ENCODE data around the gene WHRN.

Gene WHRN

DNA sequence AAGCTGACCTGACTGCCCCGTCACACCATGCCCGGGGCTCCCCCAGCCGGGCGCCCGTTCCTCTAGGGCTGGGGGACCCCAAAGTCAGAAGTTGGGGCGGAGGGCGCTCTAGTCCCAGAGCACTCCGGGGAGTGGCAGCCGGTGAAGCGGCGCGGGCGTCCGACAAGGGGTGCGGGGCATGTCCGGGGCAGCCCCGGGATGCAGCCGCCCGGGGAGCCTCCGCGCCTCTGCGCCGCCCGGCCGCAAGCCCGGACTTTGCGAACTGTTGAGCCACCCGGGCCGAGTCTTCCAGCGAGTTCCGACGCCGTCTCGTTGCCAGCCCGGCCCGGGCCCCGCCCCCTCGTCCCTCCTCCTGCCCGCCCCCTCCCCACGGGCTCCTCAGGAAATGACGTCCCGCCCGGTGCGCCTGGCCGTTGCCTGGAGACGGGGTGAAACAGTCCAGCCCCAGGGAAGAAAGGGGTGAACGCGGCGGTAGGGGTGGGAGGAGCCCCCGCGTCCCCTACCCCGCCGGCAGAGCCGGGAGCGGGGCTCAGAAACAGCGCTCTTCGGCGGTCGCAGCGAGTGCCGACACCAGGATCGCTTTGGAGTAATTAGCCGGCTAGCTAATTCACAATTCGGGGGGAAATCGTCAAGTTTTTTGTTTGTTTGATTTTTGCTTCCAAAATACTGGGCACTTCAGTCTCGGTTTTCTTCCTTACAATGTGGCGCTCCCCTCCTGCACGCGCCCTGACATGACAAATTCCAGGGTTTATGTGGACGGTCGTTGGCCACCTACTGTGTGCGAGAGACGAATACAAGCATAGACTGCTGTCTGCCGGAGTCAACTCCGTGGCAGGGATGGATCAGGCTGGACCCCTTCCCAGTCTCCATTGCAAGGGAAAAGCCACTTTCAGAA lies at the start of gene WHRN:
TSS of gene WHRN (minus strand) at position 287 of the 895 bp plus-strand sequence. CDS start 672 bp downstream, outside the sequence.
- peak; percentile 53 to 58 for DNase-seq

DNA sequence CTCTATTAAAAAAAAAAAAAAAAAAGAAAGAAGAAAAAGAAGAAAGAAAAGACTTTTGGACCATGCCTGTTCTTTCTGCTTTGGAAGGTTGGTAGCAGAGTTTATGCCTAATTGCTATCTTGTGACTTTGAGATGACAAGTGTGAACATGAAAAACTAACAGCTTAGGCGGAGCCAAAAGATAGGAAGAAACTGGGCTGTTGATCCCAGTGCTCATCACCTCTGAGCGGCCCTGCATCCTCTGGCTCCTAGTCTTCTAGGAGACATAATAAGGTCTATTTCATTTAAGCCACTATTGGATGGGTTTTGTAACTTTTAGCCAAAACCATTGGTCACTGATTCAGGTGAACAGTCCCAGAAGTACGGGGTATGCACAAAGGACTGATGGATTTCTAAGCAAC lies 47.9 kb upstream of the WHRN start:
- DNase-seq: no peak

DNA sequence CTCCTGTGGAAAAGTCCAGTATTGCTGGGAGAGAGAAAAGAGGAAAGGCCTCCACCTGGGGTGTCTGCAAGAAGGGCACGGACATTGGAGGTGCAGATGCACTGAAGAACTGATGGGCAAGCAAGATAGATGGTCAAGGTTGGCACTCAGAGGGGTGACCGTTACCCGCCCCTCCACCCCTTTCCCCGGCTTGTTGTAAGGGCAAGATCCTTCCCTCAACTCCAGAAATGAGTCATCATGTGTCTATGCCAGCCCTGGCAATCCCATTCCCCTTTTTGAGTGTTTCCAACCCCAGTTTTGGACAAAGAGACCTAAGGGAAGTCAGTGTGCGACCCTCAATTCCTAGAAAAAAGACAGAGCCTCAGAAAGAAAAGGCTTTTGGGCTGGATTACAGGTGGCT lies 47.4 kb upstream of the WHRN start:
- no peak for DNase-seq

DNA sequence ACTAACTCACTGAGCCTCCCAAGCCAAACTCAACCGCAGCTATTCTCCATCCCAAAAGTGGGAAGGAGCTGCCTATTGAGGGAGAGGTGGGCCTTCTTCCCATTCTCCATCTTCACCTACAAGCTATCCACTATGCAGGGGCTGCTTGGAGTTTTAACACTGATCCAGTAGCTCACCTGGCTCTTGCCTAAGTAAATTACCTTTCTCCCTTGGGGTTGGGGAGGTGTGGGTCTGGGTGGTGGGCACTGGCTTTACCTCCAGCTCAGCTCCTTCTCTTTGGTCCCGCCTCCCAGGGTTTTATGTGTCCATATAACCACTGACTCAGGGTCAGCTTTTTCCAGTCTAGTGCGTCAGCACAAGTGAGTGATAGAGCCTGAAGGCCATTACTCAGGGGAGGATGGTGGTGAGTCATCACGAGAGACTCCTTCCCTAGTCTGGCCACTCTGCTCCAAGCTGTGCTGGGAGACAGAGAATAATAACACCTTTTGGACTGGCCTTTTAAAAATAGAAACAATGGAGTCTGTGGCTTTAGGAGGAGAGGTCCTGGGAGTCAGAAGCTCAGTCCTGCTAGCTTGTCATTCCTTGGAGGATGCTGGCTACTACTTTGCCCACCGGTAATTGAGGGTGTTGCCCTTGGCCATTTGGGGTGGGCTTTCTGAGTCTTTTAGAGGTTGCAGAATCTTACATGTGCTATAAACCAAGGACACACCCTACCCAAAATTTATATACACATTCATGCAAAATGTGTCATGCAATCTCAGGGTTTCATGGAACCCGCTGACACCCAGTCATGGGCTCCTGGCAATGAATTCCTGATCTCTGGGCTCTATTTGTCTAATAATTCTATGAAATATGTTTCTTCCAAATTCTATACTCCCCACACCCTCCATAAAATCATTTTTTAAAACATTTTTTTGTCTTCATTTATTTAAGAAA lies 46.7 kb upstream of the WHRN start:
- DNase-seq: no peak

DNA sequence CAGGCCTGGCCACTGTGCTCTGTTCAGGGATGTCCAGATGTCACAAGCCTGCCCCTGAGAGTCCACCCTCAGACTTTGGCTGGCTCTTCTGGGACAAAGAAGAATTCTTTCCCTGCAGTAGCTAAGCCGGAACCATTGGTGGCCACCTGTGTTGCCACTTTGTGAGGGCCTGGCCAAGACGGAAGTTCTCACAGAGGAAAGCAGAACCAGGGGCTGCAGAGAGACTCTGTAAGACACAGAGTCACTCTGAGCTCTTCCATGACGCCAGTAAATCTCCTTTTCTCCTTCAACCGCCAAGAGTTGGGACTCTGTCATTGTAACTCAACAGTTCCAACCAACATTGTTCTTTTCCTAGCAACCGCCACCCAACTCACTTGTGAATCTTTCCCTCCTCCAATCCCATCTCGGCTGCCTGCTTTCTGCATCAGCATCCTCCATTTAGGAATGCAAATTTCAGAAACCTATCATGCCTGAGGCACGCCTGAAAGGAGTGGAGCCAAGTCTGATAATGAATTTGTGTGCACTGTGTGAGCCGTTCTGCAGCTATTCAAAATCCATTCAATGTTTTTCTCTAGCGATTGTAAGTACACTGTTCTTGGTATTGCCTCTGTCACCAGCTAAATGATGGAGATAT lies 44.5 kb upstream of the WHRN start:
- no peak for DNase-seq

DNA sequence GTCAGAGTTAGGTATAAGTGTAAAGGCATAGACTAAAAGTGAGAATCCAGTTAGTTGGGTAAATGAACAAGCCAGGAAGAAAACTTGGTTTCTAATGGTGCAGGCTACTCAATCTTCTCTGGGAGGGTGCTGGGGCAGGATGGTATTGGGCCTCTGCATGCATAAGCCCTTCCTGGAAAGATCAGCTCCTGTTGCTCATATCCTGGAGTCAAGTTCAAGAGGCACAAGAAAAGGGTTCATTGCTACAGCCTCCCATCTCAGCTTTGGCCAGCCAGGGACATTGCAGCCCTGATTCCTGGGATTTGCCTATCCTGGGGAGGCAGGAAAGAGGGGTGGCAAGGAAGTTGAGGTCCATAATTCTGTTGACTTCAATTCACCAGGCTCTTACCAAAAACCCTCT lies 41.6 kb upstream of the WHRN start:
- DNase-seq: no peak

DNA sequence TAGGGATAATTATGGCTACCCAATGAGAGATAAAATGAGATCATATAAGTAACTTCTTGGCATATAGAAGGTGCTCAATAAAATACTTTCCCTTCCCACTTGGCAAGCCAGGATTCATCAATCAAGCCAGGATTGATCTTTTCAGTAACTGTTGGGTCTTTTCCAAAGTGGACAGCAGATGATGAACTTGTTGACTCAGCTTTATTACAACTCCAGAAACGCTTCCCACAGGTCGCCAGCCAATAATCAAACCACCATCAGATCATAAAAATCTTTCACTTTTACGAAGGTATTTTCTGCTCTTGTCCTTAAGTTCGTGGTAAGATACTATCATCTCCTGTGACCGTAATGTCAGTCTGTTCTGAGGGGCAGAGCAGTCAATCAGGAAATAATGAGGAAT lies 39.8 kb upstream of the WHRN start:
- no peak for DNase-seq

DNA sequence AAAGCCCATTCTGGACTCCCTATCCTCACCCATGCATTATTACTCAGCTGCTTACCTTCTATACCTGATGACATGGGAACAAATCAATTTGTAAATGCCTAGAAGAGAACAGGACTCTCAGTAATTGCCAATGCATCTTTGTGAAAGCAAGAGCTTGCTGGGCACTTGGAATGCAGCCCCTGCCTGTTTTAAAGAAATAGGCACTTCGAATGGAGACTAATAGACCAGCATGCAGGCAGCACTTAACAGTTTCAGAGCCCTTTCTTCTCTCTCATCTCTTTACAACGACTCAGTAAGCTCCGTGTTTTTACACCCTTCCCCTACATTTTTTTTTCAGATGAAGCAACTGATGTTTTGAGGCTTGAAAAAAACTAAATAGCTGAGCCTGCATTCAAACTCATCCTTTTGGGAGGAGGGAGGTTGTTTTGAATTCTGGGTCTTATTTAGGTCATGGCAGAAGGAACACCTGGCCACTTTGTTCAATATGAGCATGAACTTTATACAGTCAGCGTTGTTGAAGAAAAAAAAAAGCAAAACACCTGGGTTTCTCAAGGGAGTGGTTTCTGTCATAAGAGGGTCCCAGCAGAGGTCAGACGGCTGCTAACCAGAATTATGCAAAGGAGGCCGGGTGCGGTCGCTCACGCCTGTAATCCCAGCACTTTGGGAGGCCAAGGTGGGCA lies 34.6 kb upstream of the WHRN start:
- DNase-seq: no peak

DNA sequence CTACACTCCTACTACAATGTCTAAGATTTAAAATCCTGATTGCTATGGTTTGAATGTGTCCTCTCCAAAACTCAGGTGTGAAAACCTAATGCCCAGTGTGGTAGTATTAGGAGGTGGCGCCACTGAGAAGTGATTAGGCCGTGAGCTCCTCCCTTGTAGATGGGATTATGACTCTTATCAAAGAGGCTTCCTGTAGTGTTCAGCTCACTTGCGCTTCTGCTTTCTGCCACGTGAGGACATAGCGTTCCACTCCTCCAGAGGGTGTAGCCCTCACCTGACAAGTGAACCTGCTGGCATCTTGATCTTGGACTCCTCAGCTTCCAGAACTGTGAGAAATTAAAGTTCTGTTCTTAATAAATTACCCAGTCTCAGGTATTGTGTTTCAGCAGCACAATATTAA lies 33.0 kb upstream of the WHRN start:
- peak in 1 of 2 experiments; percentile 18 for DNase-seq

DNA sequence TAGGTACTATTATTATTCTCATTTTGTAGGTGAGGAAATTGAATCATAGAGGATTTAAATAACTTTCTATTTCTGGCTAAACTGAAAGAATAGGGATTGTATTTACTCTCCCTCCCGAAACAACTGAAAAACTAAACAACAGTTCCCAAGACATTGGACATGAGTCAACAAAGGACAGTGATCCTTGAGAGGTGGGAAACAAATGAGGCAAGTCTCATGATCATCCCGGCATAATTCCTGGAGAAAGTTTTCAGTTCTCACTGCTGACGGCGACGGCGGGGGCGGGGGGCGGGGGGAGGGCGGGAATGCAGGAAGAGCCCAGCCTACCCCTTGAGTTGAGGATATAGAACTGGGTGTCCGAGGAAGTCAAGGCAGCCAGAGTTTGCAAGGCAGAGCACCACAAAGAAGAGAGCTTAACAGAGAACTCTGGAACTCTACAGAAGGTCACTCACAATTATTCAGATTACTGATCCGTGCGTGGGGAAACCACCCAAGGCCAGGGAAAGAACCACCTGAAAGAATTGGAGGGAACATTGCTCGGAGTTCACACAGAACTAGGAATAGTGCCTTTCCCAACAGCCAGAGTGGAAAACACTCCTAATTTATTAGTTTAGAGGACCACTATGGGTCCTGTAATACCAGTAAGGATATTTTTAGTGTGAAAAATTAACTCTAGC lies 27.4 kb upstream of the WHRN start:
- no peak for DNase-seq

DNA sequence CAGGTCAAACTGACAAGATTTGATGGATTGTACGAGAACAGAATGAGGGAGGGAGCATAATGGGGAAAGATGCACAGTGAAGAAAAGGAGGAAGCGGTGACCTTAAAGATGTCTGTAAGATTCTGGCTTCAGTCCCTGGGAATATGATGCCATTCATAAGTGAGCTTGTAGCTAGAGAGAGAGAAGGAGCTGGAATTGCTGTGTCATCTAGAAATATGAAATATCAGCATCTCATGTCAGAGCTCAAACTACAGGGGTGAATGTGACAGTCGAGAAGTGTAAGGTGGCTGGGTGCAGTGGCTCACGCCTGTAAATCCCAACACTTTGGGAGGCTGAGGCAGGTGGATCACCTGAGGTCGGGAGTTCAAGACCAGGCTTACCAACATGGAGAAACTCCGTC lies 24.0 kb upstream of the WHRN start:
- DNase-seq: no peak

DNA sequence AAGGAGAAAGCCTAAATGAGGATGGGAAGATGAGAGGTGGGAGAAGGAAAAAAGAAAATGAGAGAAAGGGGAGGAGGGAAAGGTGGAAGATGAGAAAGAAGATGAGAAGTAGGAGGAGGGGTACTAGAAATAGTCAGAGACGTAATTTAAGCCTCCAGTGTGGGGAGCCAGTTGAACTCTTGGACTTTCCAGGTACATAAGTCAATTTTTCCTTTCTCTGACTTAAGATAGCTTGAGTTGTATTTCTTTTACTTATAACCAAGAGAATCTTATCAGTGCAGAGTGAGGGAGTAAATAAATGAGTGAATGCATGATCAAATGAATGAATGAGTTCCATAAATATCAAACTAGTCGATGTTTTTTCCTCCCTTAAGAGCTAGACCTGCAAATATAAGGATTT lies 21.5 kb upstream of the WHRN start:
- DNase-seq: no peak

DNA sequence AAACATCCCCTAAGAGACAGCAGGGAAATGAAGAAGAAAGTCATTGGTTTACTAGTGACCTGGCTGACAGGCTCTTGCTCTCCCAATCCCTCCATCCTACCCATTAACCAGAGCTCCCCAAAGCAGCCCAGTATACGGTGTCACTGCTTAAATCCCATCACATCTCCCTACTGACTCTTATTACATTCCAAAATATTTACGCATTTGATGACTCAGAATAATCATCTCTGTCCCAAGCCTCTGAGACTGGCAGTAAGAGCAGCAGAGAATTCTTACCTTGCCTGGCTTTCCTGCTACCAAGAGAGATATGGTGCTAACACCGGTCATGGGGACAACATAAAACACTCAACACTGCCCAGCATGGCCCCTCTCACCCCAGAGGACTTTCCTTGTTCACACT lies 20.2 kb upstream of the WHRN start:
- no peak for DNase-seq

DNA sequence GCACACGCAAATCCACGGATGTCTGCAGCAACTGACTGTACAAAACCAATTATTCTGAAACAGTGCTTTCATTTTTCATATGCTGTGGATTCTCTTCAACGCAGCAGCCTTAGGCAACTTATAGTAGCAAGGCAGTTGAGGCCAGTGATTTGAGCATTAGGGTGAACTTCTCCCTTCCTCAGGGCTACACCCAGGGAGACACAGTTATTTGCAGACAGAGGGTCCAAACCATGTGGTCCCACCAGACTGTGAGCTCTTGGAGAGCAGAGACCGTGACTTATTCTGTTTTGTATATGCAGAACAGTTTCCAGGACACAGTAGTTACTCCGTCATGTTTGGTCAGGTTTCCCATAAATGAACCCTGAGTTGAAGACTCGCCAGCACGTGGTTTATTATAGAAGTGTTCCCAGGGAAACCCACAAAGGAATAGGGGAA lies 19.0 kb upstream of the WHRN start:
- DNase-seq: no peak

DNA sequence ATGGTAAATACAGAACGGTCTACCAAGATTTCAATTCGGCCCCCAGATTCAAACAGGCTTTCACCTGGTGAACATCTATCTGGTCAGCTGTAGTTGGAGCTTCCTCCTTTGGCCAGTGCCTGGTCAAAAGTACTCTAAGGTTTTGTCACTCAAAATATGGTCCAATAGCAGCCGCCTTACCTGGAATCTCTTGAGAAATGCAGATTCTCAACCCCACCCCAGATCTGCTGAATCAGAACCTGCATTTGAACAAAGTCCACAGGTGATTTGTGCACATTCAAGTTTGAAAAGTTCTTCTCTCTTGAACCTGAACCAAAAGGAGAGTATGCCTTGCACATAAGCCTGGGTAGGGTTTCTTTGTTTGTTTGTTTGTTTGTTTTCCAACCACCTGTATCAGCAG lies 17.6 kb upstream of the WHRN start:
- DNase-seq: no peak

DNA sequence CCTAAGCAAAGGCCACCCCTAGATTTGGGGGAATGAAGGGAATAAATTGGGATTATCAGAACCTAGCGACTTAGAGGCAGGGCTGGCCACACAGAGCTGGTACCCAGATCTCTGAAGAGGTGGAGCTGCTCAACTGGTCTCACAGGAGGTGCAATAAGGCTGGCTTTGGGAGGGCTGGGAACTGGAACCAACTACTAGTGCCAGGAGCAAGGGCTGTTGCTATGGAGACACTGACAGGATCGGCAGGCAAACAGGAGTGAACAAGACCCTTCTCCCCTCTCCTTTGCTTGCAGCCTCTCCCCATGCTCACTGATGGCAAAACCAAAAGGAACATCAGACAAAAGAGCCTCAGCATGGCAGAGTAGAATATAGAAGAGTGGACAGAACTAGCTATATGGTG lies 17.0 kb upstream of the WHRN start:
- no peak for DNase-seq

DNA sequence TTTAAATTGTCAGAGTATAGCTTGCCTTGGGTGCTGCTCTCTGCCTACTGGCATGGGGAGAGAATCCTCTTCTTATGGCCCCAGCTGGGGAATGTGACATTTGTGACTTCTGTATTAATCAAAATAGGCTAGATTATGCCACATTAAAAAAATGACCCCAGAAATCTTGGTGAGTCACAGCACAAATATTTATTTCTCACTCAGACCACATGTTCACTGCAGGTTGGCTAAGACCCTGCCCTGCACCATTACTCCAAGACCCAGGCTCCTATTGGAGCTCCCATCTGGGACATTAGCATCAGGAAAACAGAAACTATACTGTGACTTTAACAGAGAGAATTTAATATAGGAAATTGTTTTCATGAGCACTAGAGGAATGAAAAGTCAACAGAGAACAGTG lies 16.6 kb upstream of the WHRN start:
- DNase-seq: no peak

DNA sequence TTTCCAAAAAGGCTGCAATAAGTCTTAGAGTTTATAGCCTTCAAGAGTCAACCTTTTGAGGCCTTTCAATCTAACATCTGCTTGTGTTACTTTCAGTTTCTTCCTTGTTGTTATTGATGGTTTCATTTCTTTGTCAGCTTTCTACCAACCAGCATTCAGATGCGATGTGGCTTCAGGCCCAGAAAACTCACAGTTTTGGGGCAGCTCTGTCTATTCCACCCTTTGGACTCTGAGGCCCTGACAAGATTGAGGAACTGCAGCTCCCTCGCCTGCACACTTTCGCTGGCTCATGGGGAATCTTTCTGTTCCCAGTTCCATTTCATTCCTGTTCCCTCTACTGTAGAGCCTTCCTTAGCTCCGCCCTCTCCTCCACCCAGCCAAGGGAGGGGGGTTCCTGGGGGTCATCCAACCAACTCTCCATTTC lies 13.3 kb upstream of the WHRN start:
- no peak for DNase-seq

DNA sequence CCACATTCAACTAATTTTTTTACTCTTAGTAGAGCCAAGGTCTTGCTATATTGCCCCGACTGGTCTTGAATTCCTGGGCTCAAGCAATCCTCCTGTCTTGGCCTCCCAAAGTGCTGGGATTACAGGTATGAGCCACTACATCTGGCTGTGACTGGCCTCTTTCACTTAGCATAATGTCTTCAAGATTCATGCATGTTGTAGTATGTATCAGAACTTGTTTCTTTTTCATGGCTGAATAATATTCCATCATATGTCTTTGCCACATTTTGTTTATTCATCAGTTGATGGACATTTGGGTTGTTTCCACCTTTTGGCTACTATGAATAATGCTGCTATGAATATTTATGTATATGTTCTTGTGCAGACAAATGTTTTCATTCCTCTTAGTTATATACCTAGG lies 12.8 kb upstream of the WHRN start:
- no peak for DNase-seq

DNA sequence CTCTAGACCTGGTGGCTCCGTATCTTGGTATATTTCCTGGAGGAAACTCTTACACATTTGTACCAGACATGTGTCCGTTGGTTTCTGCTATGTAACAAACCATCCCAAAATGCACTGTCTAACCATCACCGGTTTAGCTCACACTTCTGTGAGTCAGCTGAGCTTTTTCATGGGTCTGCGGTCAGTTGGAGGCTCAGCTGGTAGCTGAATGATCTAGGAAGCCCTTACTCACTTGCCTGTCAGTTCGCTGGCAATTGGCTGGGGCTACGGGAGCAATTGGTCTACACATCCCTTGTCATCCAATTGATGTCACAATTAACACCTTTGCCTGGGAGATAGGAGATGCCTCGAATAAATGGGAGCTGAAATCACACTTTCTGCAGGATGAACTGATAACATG lies 11.6 kb upstream of the WHRN start:
- DNase-seq: peak in 1 of 2 experiments; percentile 5

DNA sequence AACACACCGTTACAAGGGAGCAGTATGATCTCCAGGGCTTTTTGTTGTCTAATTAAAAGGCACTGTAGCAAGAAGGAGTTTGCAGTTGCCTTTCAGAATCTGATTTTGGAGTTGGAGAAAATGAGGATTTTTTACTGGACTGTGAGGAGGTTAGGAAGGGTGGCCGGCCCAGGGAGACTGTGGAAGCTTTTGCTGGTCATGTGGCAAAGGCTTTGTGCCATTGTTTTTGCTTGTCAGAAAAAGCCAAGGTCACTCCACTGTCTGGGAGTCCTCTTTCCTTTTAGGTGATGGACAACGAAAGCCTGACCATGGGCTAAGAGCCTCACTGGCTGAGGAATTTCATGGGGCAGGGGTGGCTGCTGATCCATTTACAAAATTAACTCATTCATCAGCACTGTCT lies 10.3 kb upstream of the WHRN start:
- DNase-seq: no peak

DNA sequence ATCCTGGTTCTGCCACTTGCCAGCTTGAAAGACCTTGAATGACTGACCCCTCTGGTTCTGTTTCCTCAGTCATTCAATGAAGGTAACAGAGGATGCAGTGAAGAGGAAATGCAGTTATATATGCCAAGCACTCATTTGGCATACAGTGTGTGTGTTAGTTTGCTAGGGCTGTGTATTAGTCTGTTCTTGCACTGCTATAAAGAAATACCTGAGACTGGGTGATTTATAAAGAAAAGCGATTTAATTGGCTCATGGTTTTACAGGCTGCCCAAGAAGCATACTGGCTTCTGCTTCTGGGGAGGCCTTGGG lies 8.6 kb upstream of the WHRN start:
- DNase-seq: no peak
